Duodenal mucosa (tissue), 2 donors: Measurements from ENCODE around the gene SORCS2.

Experiments
- H3K27ac ChIP-seq: one replicate; pipeline ENCODE4 v1.7.0; 2013; ENCODE audit warnings: low read depth, low read length
- H3K27me3 ChIP-seq, 2 donors: one replicate each; pipeline ENCODE4 v1.7.0; 2013; ENCODE audit warnings: low read length in 2 of 2, control low read depth in 1 of 2; ENCODE audit not compliant: insufficient read depth in 2 of 2, control insufficient read depth in 1 of 2
- H3K36me3 ChIP-seq, 2 donors: one replicate each; pipeline ENCODE4 v1.7.0; 2013; ENCODE audit warnings: low read length in 2 of 2, control low read depth in 1 of 2; ENCODE audit not compliant: insufficient read depth in 2 of 2, control insufficient read depth in 1 of 2
- H3K4me1 ChIP-seq, 2 donors: one replicate each; pipeline ENCODE4 v1.7.0; 2013; ENCODE audit warnings: low read length in 2 of 2, control low read depth in 1 of 2; ENCODE audit not compliant: insufficient read depth in 2 of 2, control insufficient read depth in 1 of 2
- H3K4me3 ChIP-seq, 2 donors: one replicate each; pipeline ENCODE4 v1.7.0; 2013; ENCODE audit warnings: low read length in 2 of 2, low read depth in 1 of 2
- H3K9ac ChIP-seq, 2 donors: one replicate each; pipeline ENCODE4 v1.7.0; 2013; ENCODE audit warnings: low read length in 2 of 2, low read depth in 1 of 2
- H3K9me3 ChIP-seq, 2 donors: one replicate each; pipeline ENCODE4 v1.7.0; 2013; ENCODE audit warnings: low read length in 2 of 2, control low read depth in 1 of 2; ENCODE audit not compliant: control insufficient read depth in 1 of 2

SORCS2 gene

DNA sequence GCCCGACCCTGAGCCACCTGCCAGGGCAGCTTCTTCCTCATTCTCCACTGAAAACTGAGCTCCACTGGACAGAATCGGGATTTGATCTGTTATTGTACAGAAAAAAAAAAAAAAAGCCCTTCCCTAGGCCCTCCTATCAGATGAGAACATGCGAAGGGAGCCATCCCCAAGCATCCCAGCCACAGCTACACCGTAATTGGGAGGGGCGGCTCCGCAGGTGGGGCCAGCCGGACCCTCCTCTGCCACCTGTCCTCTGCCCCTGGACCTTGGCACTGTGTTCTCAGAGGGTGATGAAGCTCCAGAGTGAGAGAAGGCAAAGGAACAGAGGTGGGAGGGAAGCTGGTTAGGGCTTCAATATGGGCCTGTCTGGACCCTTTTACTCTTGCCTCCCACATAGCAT lies 482.4 kb downstream of the SORCS2 start:
- Histone ChIP-seq H3K9me3 (no peaks in the 10 kb centered on the region), H3K4me1 (no peaks in the 10 kb centered on the region), H3K27ac (no peak overlapping the region), H3K36me3 (no peaks in the 10 kb centered on the region), H3K4me3 (no peak overlapping the region), H3K27me3 (peaks cover 3 to 6% of the 10 kb centered on the region in 2 donors), H3K9ac (no peak overlapping the region)

DNA sequence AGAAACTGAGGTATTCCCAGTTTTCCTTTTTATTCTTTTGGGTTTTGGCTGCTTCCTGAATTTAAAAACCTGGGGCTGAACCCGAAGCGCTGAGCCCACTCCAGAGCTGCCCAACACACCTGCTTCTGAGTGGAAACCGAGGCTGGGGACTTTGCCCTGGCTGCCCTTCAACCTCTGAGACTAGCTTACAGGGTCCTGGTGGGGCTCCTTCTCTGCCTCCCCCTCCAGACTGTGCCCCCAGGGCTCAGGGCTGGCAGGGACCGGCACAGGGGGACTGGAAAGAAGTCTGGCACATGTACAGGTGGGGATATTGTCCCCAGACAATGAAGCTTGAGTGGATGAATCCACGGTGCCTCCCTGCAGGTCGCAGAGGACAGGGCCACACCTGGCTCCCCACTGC lies 482.8 kb downstream of the SORCS2 start:
- H3K36me3 ChIP-seq: no peaks in the 10 kb centered on the region
- H3K9me3 ChIP-seq: no peaks in the 10 kb centered on the region
- H3K4me1 ChIP-seq: no peaks in the 10 kb centered on the region
- no peak overlapping the region for H3K4me3 ChIP-seq
- H3K9ac ChIP-seq: no peak overlapping the region
- H3K27me3 ChIP-seq: peaks cover 3 to 6% of the 10 kb centered on the region in 2 donors
- H3K27ac ChIP-seq: no peak overlapping the region

- no peak overlapping the region for H3K27ac ChIP-seq
- peaks cover 3 to 6% of the 10 kb centered on the region in 2 donors for H3K27me3 ChIP-seq
- no peaks in the 10 kb centered on the region for H3K9me3 ChIP-seq
- no peak overlapping the region for H3K9ac ChIP-seq
- no peaks in the 10 kb centered on the region for H3K4me1 ChIP-seq
- H3K4me3 ChIP-seq: no peak overlapping the region
- H3K36me3 ChIP-seq: no peaks in the 10 kb centered on the region
Measured at GRCh38 chr4:7675612-7676320, 483.4 kb downstream of the SORCS2 start.

GRCh38 chr4:7676398-7676922 lies 484.1 kb downstream of the SORCS2 start:
- no peaks in the 10 kb centered on the region for H3K4me1 ChIP-seq
- H3K27ac ChIP-seq: no peak overlapping the region
- H3K36me3 ChIP-seq: no peaks in the 10 kb centered on the region
- no peak overlapping the region for H3K4me3 ChIP-seq
- H3K27me3 ChIP-seq: peaks cover 3 to 6% of the 10 kb centered on the region in 2 donors
- no peaks in the 10 kb centered on the region for H3K9me3 ChIP-seq
- no peak overlapping the region for H3K9ac ChIP-seq

GRCh38 chr4:7677086-7677485 lies 484.7 kb downstream of the SORCS2 start:
- H3K9me3 ChIP-seq: no peaks in the 10 kb centered on the region
- H3K36me3 ChIP-seq: no peaks in the 10 kb centered on the region
- H3K4me3 ChIP-seq: no peak overlapping the region
- no peak overlapping the region for H3K27ac ChIP-seq
- H3K4me1 ChIP-seq: no peaks in the 10 kb centered on the region
- peaks cover 3 to 6% of the 10 kb centered on the region in 2 donors for H3K27me3 ChIP-seq
- H3K9ac ChIP-seq: no peak overlapping the region

GRCh38 chr4:7677799-7678301 lies 485.5 kb downstream of the SORCS2 start:
- H3K4me3 ChIP-seq: no peak overlapping the region
- H3K9me3 ChIP-seq: no peaks in the 10 kb centered on the region
- peaks cover 0 to 6% of the 10 kb centered on the region in 2 donors for H3K27me3 ChIP-seq
- H3K9ac ChIP-seq: no peak overlapping the region
- H3K27ac ChIP-seq: no peak overlapping the region
- H3K4me1 ChIP-seq: no peaks in the 10 kb centered on the region
- H3K36me3 ChIP-seq: no peaks in the 10 kb centered on the region

- Histone ChIP-seq H3K27me3 (peaks cover 0 to 6% of the 10 kb centered on the region in 2 donors), H3K27ac (no peak overlapping the region), H3K4me3 (no peak overlapping the region), H3K9me3 (no peaks in the 10 kb centered on the region), H3K36me3 (no peaks in the 10 kb centered on the region), H3K9ac (no peak overlapping the region), H3K4me1 (no peaks in the 10 kb centered on the region)
Measured at GRCh38 chr4:7678318-7678852, 486.0 kb downstream of the SORCS2 start.

- H3K9ac ChIP-seq: no peak overlapping the region
- no peak overlapping the region for H3K27ac ChIP-seq
- H3K36me3 ChIP-seq: no peaks in the 10 kb centered on the region
- no peak overlapping the region for H3K4me3 ChIP-seq
- no peaks in the 10 kb centered on the region for H3K9me3 ChIP-seq
- H3K4me1 ChIP-seq: no peaks in the 10 kb centered on the region
- H3K27me3 ChIP-seq: peaks cover 0 to 6% of the 10 kb centered on the region in 2 donors
Measured at GRCh38 chr4:7679406-7680040, 487.2 kb downstream of the SORCS2 start.

GRCh38 chr4:7680106-7680505 lies 487.8 kb downstream of the SORCS2 start:
- Histone ChIP-seq H3K9ac (no peak overlapping the region), H3K9me3 (no peaks in the 10 kb centered on the region), H3K27ac (no peak overlapping the region), H3K36me3 (no peaks in the 10 kb centered on the region), H3K4me3 (no peak overlapping the region), H3K27me3 (peaks cover 0 to 6% of the 10 kb centered on the region in 2 donors), H3K4me1 (no peaks in the 10 kb centered on the region)

- no peak overlapping the region for H3K9ac ChIP-seq
- peaks cover 0 to 2% of the 10 kb centered on the region in 2 donors for H3K27me3 ChIP-seq
- H3K4me1 ChIP-seq: no peaks in the 10 kb centered on the region
- no peak overlapping the region for H3K27ac ChIP-seq
- no peak overlapping the region for H3K4me3 ChIP-seq
- H3K36me3 ChIP-seq: no peaks in the 10 kb centered on the region
- no peaks in the 10 kb centered on the region for H3K9me3 ChIP-seq
Measured at GRCh38 chr4:7680731-7681130, 488.4 kb downstream of the SORCS2 start.
